Stimulated activated CD4-positive, alpha-beta T cell treated with anti-CD3 and anti-CD28 coated beads, Interleukin-4, amount 100 ng/mL, for 4 hours (primary cell): ENCODE data around the gene TM4SF20.

ENCODE experiments used
- DNase-seq, 2 experiments: peaks; one replicate each; pipeline ENCODE4 v3.0.0-alpha.2; 2020

Gene TM4SF20

GRCh38 chr2:227317834-227318233, 61.3 kb downstream of the TM4SF20 start:
- DNase-seq = no peak

DNA sequence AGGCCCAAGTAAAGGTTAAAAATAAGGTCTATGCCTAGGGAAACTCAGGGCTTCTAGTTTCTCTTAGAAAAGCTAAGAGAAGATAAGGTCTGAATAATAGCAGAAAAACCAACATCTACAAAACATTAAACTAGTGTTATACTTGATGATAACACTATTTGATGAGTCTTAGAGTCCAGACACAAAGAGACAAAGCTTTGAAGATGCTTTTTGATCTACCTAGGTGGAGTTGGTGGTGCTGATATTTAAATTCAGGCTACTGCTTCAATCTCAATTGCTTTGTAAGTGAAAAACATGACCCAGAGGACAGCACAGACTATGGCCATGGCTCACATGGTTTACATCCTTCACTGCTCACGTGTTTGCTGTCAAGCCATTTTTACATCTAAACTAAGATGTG, 65.8 kb downstream of the TM4SF20 start:
- DNase-seq = no peak

GRCh38 chr2:227312579-227312978, 66.5 kb downstream of the TM4SF20 start:
- DNase-seq = no peak
